Measurements from ENCODE around the gene EIF4G3.
"Not testable (repeated sequence)": the region's sequence is repeated elsewhere in the genome, so short reads cannot be mapped to it uniquely, and the experiment has no call there.

The EIF4G3 gene

GRCh38 chr1:21069549-21069948 is 107.1 kb downstream of the EIF4G3 start:
- DNase-seq (ENCODE audit: low read depth in 2 of 2, low spot score in 1 of 2) = no peak

DNA sequence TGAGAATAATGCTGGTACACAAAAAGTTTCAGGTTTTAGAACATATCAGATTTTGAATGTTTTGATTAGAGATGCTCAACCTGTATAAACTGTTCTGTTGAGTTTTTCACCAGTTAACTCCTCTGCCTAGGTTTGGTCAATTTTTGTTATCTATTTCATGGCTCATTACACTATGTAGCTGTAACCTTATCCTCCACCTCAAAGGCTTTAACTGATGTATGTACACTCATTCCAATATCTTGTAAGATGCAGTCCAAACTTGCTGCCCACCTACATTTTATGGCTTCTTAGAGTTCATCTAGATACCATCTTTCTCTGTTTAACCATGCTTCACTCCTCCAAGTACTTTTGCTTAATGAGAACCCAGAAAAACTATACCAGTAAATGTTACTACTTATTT is 107.8 kb downstream of the EIF4G3 start:
- DNase-seq (ENCODE audit: low read depth in 2 of 2, low spot score in 1 of 2) = no peak

- DNase-seq (ENCODE audit: low read depth in 2 of 2, low spot score in 1 of 2) = no peak
Observed at GRCh38 chr1:21067551-21068227, 109.0 kb downstream of the EIF4G3 start.

DNA sequence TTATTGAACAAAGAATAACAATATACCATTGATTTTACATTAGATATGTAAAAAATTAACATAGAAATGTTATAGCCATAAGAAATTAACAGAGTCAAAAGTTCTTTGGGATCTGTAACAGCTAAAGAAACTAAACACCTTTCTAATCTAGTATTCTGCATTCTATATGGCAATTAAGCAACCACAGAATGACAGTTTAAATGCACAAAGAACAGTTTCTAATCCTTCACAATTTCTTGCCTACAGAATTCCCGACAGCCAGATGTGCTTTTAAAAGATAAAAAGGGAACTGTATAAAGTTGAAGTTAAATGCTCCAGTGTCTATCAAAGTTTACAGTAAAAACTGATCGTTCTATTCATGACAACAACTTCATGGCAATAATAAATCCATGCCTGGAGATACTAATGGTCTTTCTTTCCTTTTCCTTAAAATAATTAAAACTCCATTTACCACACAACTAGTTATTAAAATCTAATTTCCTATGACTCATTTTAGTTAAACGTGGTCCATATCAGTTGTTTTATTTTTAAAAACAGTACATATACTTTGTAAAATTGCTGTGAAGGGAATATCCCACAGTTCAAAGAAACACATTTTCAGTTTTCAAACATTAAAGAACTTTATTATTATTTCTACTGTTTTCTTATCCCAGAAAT is 110.2 kb downstream of the EIF4G3 start:
- DNase-seq (ENCODE audit: low read depth in 2 of 2, low spot score in 1 of 2) = no peak

DNA sequence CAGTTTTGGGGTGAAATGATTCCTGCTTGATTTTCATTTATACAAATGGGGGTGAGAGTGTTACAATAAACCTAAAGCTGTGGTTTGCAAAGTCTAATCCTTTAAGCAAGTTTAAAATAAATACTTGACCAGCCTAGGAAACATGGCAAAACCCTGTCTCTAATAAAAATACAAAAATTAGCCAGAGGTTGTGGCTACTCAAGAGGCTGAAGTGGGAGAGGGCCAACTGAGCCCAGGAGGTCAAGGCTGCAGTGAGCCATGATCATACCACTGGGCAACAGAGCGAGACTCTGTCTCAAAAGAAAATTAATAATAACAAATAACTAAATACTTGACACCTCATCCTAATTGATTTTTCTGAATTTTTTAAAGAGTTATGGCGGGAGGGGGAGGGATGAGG is 110.8 kb downstream of the EIF4G3 start:
- DNase-seq (ENCODE audit: low read depth in 2 of 2, low spot score in 1 of 2) = no peak

DNA sequence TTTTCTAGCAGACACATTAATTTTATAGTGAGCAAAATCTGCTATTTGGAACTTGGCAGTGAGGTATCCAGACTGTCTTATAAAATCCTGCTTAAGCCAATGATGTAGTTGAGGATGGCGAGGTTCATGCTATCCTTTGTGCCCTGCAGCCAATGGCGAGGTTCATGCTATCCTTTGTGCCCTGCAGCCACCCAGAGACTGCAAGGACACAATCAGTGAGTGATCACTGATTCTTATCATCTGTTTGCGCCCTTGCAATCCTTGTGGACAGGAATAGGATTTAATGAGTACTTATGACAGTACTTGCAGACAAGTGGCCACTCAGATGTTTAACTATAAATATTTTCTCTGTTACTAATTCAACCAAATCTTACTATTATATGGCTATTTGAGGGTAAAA is 112.6 kb downstream of the EIF4G3 start:
- no peak for DNase-seq (ENCODE audit: low read depth in 2 of 2, low spot score in 1 of 2)

DNA sequence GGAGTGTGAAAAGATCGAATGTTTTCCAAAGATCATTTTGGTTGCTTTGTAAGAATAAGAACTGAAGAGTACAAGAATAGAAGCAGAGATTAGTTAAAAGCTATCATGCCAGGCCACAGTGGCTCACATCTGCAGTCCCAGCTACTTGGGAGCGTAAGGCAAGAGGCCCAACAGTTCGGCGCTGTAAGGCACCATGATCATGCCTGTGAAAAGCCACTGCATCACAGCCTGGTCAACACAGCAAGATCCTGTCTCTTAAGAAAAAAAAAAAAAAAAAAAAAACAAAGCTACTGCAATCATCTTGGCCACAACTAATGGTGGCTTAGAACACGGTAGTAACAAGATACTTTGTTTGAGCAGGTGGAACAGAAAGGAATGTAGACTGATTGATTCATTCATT is 116.2 kb downstream of the EIF4G3 start:
- DNase-seq (ENCODE audit: low read depth in 2 of 2, low spot score in 1 of 2) = no peak

- DNase-seq (ENCODE audit: low read depth in 2 of 2, low spot score in 1 of 2) = no peak
Observed at GRCh38 chr1:21059021-21059420, 117.7 kb downstream of the EIF4G3 start.

GRCh38 chr1:21058035-21058793 is 118.5 kb downstream of the EIF4G3 start:
- no peak for DNase-seq (ENCODE audit: low read depth in 2 of 2, low spot score in 1 of 2)

DNA sequence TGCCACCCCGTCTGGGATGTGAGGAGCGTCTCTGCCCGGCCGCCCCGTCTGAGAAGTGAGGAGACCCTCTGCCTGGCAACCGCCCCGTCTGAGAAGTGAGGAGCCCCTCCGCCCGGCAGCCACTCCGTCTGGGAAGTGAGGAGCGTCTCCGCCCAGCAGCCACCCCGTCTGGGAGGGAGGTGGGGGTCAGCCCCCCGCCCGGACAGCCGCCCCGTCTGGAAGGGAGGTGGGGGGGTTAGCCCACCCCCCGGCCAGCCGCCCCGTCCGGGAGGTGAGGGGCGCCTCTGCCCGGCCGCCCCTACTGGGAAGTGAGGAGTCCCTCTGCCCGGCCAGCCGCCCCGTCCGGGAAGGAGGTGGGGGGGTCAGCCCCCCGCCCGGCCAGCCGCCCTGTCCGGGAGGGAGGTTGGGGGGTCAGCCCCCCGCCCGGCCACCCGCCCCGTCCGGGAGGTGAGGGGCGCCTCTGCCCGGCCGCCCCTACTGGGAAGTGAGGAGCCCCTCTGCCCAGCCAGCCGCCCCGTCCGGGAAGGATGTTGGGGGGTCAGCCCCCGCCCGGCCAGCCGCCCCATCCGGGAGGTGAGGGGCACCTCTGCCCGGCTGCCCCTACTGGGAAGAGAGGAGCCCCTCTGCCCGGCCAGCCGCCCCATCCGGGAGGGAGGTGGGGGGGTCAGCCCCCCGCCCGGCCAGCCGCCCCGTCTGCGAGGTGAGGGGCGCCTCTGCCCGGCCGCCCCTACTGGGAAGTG is 123.3 kb downstream of the EIF4G3 start:
- DNase-seq (ENCODE audit: low read depth in 2 of 2, low spot score in 1 of 2) = not testable (repeated sequence)

GRCh38 chr1:21052034-21052433 is 124.7 kb downstream of the EIF4G3 start:
- DNase-seq (ENCODE audit: low read depth in 2 of 2, low spot score in 1 of 2) = no peak

DNA sequence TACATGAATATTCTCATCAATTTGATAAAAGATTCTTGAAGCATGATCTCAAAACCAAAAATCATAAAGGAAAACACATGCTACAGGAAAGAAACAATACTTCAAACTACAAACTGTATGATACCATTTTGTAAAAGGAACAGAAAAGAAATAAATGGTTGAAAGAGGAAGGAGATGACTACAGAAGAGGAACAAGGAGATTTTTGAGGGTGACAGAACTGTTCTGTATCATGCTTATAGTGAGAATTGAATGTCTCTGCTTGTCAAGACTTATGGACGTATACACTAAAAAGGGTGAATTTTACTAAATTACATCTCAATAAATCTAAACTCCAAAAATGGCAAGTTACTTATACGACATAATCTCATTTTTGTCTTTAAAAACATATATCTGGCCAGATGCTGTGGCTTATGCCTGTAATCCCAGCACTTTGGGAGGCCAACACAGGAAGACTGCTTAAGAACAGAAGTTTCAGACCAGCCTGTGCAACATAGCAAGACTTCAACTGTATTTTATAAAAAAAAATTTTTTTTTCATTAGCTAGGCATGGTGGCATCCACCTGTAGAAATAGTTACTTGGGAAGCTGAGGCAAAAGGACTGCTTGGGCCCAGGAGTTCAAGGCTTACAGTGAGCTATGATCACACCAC is 125.4 kb downstream of the EIF4G3 start:
- DNase-seq (ENCODE audit: low read depth in 2 of 2, low spot score in 1 of 2) = no peak

DNA sequence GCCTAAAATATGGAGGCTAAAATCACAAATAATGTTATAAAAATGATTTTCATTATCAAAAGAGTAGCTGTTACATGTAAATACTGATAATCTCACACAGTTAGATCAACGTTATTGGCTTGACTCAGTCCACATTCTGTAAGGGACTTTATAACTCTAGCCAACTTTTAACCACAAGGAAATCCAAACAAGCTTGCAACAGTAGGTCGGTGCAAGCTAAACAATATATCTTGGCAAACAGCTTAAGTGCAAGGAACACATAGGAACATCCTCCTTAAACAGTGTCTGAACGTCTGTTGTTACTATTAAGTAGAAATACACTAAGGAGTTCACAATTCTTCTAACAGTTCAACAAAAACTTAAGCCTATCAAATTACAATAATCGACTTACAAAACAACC is 126.7 kb downstream of the EIF4G3 start:
- no peak for DNase-seq (ENCODE audit: low read depth in 2 of 2, low spot score in 1 of 2)

DNA sequence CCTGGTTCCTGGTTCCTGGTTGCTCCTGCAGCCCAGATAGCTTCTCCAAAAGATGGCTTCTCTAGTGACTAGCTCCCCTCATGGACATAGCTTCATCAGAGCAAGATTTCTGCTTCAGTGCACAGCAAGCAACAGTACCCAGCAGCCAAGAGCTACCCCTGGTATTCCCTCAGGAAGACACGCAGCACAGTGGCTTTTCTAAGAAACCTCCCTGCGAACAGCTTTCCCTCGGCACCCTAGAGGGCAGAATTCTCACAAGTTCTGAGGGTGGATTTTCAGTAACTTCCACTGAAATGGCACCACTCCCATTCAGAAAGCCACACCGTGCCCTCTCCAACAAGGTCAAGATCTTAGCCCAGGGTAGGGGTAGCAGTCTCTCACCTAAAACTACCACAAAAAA is 128.2 kb downstream of the EIF4G3 start:
- DNase-seq (ENCODE audit: low read depth in 2 of 2, low spot score in 1 of 2) = no peak

DNA sequence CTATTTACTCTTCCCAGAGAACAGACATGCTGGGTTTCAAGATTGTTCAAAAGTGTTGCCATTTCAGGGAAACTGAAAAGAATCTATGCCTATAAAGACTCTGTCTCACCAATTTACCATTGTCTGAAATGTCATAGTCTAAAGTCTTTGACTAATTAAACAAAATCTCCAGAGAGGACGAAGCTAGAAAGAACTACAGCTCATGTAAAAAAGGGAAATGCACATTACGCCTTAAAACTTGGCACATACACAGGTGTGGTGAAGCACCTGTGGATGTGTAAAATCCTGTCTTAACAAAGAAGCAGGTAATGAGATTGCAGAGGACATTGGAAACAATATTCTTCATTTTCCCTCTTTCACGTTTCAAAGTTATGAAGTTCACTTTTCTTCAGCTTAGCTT is 130.6 kb downstream of the EIF4G3 start:
- DNase-seq (ENCODE audit: low read depth in 2 of 2, low spot score in 1 of 2) = no peak

- DNase-seq (ENCODE audit: low read depth in 2 of 2, low spot score in 1 of 2) = no peak
Observed at GRCh38 chr1:21045351-21045750, 131.3 kb downstream of the EIF4G3 start.

DNA sequence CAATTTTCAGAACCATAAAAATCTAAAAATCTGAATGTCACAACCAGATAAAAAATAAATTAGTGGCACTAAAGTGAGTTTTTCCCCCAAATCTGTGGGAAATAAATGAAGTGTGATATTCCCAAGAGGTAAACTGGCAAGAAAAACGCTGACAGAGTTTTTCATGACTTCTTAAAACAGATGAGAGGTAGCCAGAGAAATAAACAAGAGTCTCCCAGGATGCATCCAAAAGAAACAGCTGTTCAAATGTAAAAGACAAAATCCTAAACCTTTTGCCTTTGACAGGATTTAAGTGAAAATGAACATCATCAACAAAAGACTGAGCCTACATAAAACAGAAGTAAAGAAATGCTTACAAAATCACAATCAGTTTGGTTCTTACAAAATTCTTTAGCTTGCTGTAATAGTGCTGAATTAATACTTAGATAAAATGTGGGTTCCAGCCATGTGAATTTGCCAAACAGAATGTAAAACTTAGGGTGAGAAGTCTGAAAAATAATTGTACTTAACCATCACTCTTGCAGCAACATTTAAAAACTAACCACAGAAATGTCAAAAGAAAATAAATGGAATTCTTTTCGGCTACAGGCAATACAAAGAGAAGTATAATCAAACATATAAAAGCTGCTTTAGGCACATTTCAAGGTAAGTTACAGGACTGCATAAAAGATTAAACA is 133.6 kb downstream of the EIF4G3 start:
- DNase-seq (ENCODE audit: low read depth in 2 of 2, low spot score in 1 of 2) = no peak

DNA sequence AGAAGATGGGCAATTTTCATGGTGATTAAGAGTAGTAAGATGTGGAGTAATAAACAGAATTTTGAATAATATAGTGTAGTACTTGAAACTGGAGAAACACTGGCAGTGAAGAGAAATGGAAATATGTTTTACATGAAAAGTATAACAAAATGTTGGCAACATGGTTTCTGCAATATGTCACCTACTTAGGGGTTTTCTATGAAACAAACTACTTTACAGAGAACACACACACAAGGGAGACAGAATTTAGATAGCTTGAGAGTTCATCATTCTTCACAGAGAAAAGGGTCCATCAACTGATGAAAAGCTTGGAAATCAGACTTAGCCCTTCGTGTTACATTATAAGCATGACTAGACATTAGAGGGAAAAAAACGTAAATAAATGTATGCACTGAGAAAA is 135.2 kb downstream of the EIF4G3 start:
- no peak for DNase-seq (ENCODE audit: low read depth in 2 of 2, low spot score in 1 of 2)

- no peak for DNase-seq (ENCODE audit: low read depth in 2 of 2, low spot score in 1 of 2)
Observed at GRCh38 chr1:21037091-21037490, 139.6 kb downstream of the EIF4G3 start.

DNA sequence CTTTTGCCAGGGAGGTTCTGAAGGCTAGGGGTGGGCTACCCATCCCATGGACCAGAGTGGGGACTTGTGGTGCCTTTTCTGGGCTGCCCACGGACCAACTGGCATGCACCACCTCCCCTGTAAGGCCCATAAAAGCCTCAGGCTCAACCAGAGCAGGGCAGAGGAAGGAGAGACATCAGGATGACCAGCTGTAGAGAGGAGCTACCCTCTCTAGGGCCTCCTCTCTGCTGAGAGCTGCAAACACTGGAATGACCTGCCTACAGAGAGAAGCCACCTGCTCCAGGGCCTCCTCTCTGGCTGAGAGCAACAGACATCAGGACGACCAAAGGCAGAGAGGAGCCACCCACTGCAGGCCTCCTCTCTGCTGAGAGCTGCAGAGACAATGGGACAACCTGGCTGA is 140.9 kb downstream of the EIF4G3 start:
- no peak for DNase-seq (ENCODE audit: low read depth in 2 of 2, low spot score in 1 of 2)

Data from stimulated activated CD8-positive, alpha-beta memory T cell treated with anti-CD3 and anti-CD28 coated beads, Interleukin-4, amount 100 ng/mL, for 4 hours (primary cell).